ENCODE measurements around the gene FMO5.

DNA sequence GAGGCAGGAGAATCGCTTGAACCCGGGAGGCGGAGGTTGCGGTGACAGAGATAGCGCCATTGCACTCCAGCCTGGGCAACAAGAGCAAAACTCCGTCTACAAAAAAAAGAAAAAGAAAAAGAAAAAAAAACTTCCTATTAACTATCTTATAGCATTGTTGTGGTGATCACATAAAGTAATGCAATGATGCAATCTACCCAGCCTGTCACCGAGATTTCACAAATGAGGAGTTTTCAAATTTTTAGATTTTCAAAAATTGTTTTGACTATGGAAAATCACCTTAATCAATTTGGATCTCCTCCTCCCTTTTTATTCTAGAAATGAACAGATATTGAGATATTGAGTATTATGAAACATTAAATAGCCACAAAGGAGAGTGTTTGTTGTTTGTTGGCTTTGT is 8.0 kb downstream of the FMO5 start:
- TF ChIP-seq CTCF (IDR thresholded peaks at IDR 0.05; ENCODE audit: borderline replicate concordance, extremely low read depth, low read length, poor library complexity, severe bottlenecking) (no peak), EZH2 (IDR thresholded peaks at IDR 0.05; ENCODE audit: borderline replicate concordance, low read depth, low read length, severe bottlenecking) (no peak)

Data from DND-41 (cell line).